ENCODE results near the gene DNAH7. TPM values are rescaled to one million over a fixed set of nuclear protein-coding genes. Genes with fewer than 3 reads are reported as not detected.
"Not testable (repeated sequence)": the region's sequence is repeated elsewhere in the genome, so short reads cannot be mapped to it uniquely, and the experiment has no call there.

DNAH7 gene
- total RNA-seq, 4 donors from 2014 or later, result 0.10 to 1.2 (median 0.27) TPM

- DNase-seq (ENCODE audit: low spot score in 2 of 2), result no peak
- no peaks in the 10 kb centered on the region for H3K9me3 ChIP-seq
- peaks cover 4% of the 10 kb centered on the region for H3K4me1 ChIP-seq
- 76% methylated on average over 6 of the region's 6 CpGs for WGBS
- H3K27me3 ChIP-seq, result no peaks in the 10 kb centered on the region
- no peak overlapping the region for H3K27ac ChIP-seq
- H3K4me3 ChIP-seq, result no peak overlapping the region
- TF ChIP-seq EP300 (IDR thresholded peaks at IDR 0.05) (no peak), POLR2AphosphoS5 (IDR thresholded peaks at IDR 0.05) (no peak), CTCF (IDR thresholded peaks at IDR 0.05) (no peak), POLR2A (IDR thresholded peaks at IDR 0.05) (no peak)
- H3K36me3 ChIP-seq, result no peaks in the 10 kb centered on the region
Measured at GRCh38 chr2:196097864-196098660, 29.4 kb upstream of the DNAH7 start.

- Histone ChIP-seq H3K27me3 (no peaks in the 10 kb centered on the region), H3K4me1 (peaks cover 4% of the 10 kb centered on the region), H3K9me3 (no peaks in the 10 kb centered on the region), H3K36me3 (no peaks in the 10 kb centered on the region), H3K27ac (no peak overlapping the region), H3K4me3 (no peak overlapping the region)
- 77% methylated on average over 5 of the region's 5 CpGs for WGBS
- DNase-seq (ENCODE audit: low spot score in 2 of 2), result no peak
- no peak for TF ChIP-seq POLR2A (IDR thresholded peaks at IDR 0.05)
- TF ChIP-seq CTCF (IDR thresholded peaks at IDR 0.05), result no peak
- TF ChIP-seq POLR2AphosphoS5 (IDR thresholded peaks at IDR 0.05), result no peak
- TF ChIP-seq EP300 (IDR thresholded peaks at IDR 0.05), result no peak
Measured at GRCh38 chr2:196096982-196097745, 28.5 kb upstream of the DNAH7 start.

GRCh38 chr2:196096264-196096663 lies 27.6 kb upstream of the DNAH7 start:
- WGBS, result 87% methylated on average over 4 of the region's 4 CpGs
- TF ChIP-seq POLR2AphosphoS5 (IDR thresholded peaks at IDR 0.05) (no peak), CTCF (IDR thresholded peaks at IDR 0.05) (no peak), POLR2A (IDR thresholded peaks at IDR 0.05) (no peak), EP300 (IDR thresholded peaks at IDR 0.05) (no peak)
- Histone ChIP-seq H3K4me1 (no peaks in the 10 kb centered on the region), H3K36me3 (no peaks in the 10 kb centered on the region), H3K27ac (no peak overlapping the region), H3K27me3 (no peaks in the 10 kb centered on the region), H3K4me3 (no peak overlapping the region), H3K9me3 (no peaks in the 10 kb centered on the region)
- no peak for DNase-seq (ENCODE audit: low spot score in 2 of 2)

- not testable (repeated sequence) for DNase-seq (ENCODE audit: low spot score in 2 of 2); H3K9me3 ChIP-seq; H3K4me1 ChIP-seq; H3K36me3 ChIP-seq; H3K4me3 ChIP-seq; H3K27me3 ChIP-seq; H3K27ac ChIP-seq
- WGBS, result 93% methylated on average over 3 of the region's 5 CpGs
Measured at GRCh38 chr2:196089448-196089847, 20.8 kb upstream of the DNAH7 start.

- H3K4me3 ChIP-seq, result no peak overlapping the region
- H3K9me3 ChIP-seq, result peaks cover 6% of the 10 kb centered on the region
- 50% methylated on average over 2 of the region's 2 CpGs for WGBS
- no peak overlapping the region for H3K27ac ChIP-seq
- H3K36me3 ChIP-seq, result no peaks in the 10 kb centered on the region
- DNase-seq (ENCODE audit: low spot score in 2 of 2), result no peak
- no peak for TF ChIP-seq POLR2A (IDR thresholded peaks at IDR 0.05)
- no peak for TF ChIP-seq EP300 (IDR thresholded peaks at IDR 0.05)
- no peak for TF ChIP-seq POLR2AphosphoS5 (IDR thresholded peaks at IDR 0.05)
- TF ChIP-seq CTCF (IDR thresholded peaks at IDR 0.05), result no peak
- H3K27me3 ChIP-seq, result no peaks in the 10 kb centered on the region
- no peaks in the 10 kb centered on the region for H3K4me1 ChIP-seq
Measured at GRCh38 chr2:196088203-196088602, 19.6 kb upstream of the DNAH7 start.
